ENCODE measurements around the gene IFNL2. TPM values are rescaled to one million over a fixed set of nuclear protein-coding genes. Genes with fewer than 3 reads are reported as not detected.

IFNL2 gene
- total and polyA plus RNA-seq, 5 experiments from 2014 or later = not detected

- Mint-ChIP-seq H3K27ac (no peak overlapping the region), H3K27me3 (peaks cover 0 to 5% (median 2%) of the 10 kb centered on the region in 5 donors), H3K36me3 (no peaks in the 10 kb centered on the region), H3K9me3 (peaks cover 0 to 8% (median 0%) of the 10 kb centered on the region in 9 donors), H3K4me3 (no peak overlapping the region), H3K4me1 (no peaks in the 10 kb centered on the region)
- POLR2A ChIA-PET = no interaction called here
- ATAC-seq (no peak), DNase-seq (no peak)
Measured at GRCh38 chr19:39276740-39277139, 8.5 kb downstream of the IFNL2 start.

GRCh38 chr19:39277598-39277997, 9.4 kb downstream of the IFNL2 start:
- ATAC-seq (no peak), DNase-seq (no peak)
- Mint-ChIP-seq H3K27me3 (peaks cover 0 to 5% (median 2%) of the 10 kb centered on the region in 5 donors), H3K27ac (no peak overlapping the region), H3K4me3 (no peak overlapping the region), H3K4me1 (no peaks in the 10 kb centered on the region), H3K9me3 (peaks cover 0 to 15% (median 4%) of the 10 kb centered on the region in 9 donors), H3K36me3 (peaks cover 0 to 5% (median 3%) of the 10 kb centered on the region in 3 donors)
- POLR2A ChIA-PET = no interaction called here

GRCh38 chr19:39282021-39282420, 13.8 kb downstream of the IFNL2 start:
- ATAC-seq (no peak), DNase-seq (no peak)
- H3K27ac Mint-ChIP-seq = no peak overlapping the region
- H3K4me3 Mint-ChIP-seq = no peak overlapping the region
- H3K9me3 Mint-ChIP-seq = peaks cover 0 to 27% (median 4%) of the 10 kb centered on the region in 9 donors
- POLR2A ChIA-PET = no interaction called here
- no peaks in the 10 kb centered on the region for H3K4me1 Mint-ChIP-seq
- H3K36me3 Mint-ChIP-seq = peaks cover 0 to 10% (median 3%) of the 10 kb centered on the region in 3 donors
- peaks cover 0 to 5% (median 2%) of the 10 kb centered on the region in 5 donors for H3K27me3 Mint-ChIP-seq

GRCh38 chr19:39284032-39284431, 15.8 kb downstream of the IFNL2 start:
- DNase-seq = no peak
- peaks cover 0 to 27% (median 4%) of the 10 kb centered on the region in 9 donors for H3K9me3 Mint-ChIP-seq
- ATAC-seq = no peak
- peaks cover 0 to 4% (median 0%) of the 10 kb centered on the region in 5 donors for H3K27me3 Mint-ChIP-seq
- peaks cover 0 to 10% (median 3%) of the 10 kb centered on the region in 3 donors for H3K36me3 Mint-ChIP-seq
- H3K27ac Mint-ChIP-seq = no peak overlapping the region
- no peak overlapping the region for H3K4me3 Mint-ChIP-seq
- POLR2A ChIA-PET = no interaction called here
- H3K4me1 Mint-ChIP-seq = no peaks in the 10 kb centered on the region

- Mint-ChIP-seq H3K27me3 (peaks cover 0 to 7% (median 3%) of the 10 kb centered on the region in 5 donors), H3K27ac (no peak overlapping the region), H3K4me1 (peaks cover 10 to 19% (median 12%) of the 10 kb centered on the region in 4 donors), H3K36me3 (no peaks in the 10 kb centered on the region), H3K9me3 (peaks cover 0 to 2% (median 0%) of the 10 kb centered on the region in 9 donors), H3K4me3 (no peak overlapping the region)
- DNase-seq (no peak), ATAC-seq (no peak)
- POLR2A ChIA-PET = no interaction called here
Measured at GRCh38 chr19:39293394-39293793, 25.2 kb downstream of the IFNL2 start.

GRCh38 chr19:39296055-39296645, 28.0 kb downstream of the IFNL2 start, which contains the start of gene IFNL1:
TSS of gene IFNL1 (plus strand) at chr19:39296407. CDS start at chr19:39296422, 15 bp downstream.
- H3K36me3 Mint-ChIP-seq = no peaks in the 10 kb centered on the region
- no peaks in the 10 kb centered on the region for H3K9me3 Mint-ChIP-seq
- peaks cover 14 to 27% (median 23%) of the 10 kb centered on the region in 4 donors for H3K4me1 Mint-ChIP-seq
- H3K27me3 Mint-ChIP-seq = peaks cover 0 to 6% (median 3%) of the 10 kb centered on the region in 5 donors
- peak within 1 kb of the TSS in 2 of 10 donors; percentile 8 to 23 for H3K4me3 Mint-ChIP-seq
- peak within 1 kb of the TSS in 4 of 10 donors; percentile 53 to 79 (median 66) for H3K27ac Mint-ChIP-seq
- ATAC-seq (no peak), DNase-seq (no peak)
- POLR2A ChIA-PET = no interaction called here

GRCh38 chr19:39296906-39297305, 28.7 kb downstream of the IFNL2 start:
- peaks cover 14 to 27% (median 23%) of the 10 kb centered on the region in 4 donors for H3K4me1 Mint-ChIP-seq
- peak overlapping the region in 2 of 10 donors; percentile 8 to 23 for H3K4me3 Mint-ChIP-seq
- peak overlapping the region in 4 of 10 donors; percentile 53 to 79 (median 66) for H3K27ac Mint-ChIP-seq
- DNase-seq = no peak
- H3K36me3 Mint-ChIP-seq = no peaks in the 10 kb centered on the region
- POLR2A ChIA-PET = no interaction called here
- ATAC-seq = no peak
- no peaks in the 10 kb centered on the region for H3K9me3 Mint-ChIP-seq
- peaks cover 0 to 6% (median 3%) of the 10 kb centered on the region in 5 donors for H3K27me3 Mint-ChIP-seq

- POLR2A ChIA-PET = interaction anchor here (0.6 to 0.9 kb wide), 2 partner anchors 171 to 172 kb away, joined by 4 read pairs; no protein-coding TSS in a partner anchor
- Mint-ChIP-seq H3K36me3 (no peaks in the 10 kb centered on the region), H3K4me1 (peaks cover 14 to 27% (median 23%) of the 10 kb centered on the region in 4 donors), H3K9me3 (no peaks in the 10 kb centered on the region), H3K27me3 (peaks cover 0 to 6% (median 2%) of the 10 kb centered on the region in 5 donors), H3K27ac (peak overlapping the region in 8 of 10 donors; percentile 39 to 86 (median 75)), H3K4me3 (peak overlapping the region; percentile 49 to 82 (median 68))
- ATAC-seq (peak; percentile 98 to 99), DNase-seq (peak in 8 of 10 donors; percentile 9 to 74 (median 48))
Measured at GRCh38 chr19:39297931-39298634, 29.9 kb downstream of the IFNL2 start.

- DNase-seq (peak in 1 of 10 donors; percentile 25), ATAC-seq (no peak)
- Mint-ChIP-seq H3K9me3 (no peaks in the 10 kb centered on the region), H3K36me3 (no peaks in the 10 kb centered on the region), H3K4me1 (peaks cover 14 to 27% (median 23%) of the 10 kb centered on the region in 4 donors), H3K27ac (peak overlapping the region in 3 of 10 donors; percentile 27 to 80 (median 37)), H3K4me3 (peak overlapping the region in 1 of 10 donors; percentile 43), H3K27me3 (peaks cover 0 to 6% (median 2%) of the 10 kb centered on the region in 5 donors)
- POLR2A ChIA-PET = no interaction called here
Measured at GRCh38 chr19:39299404-39299803, 31.2 kb downstream of the IFNL2 start.

- POLR2A ChIA-PET = no interaction called here
- H3K27ac Mint-ChIP-seq = peak overlapping the region in 4 of 10 donors; percentile 27 to 80 (median 52)
- DNase-seq (no peak), ATAC-seq (no peak)
- peaks cover 14 to 27% (median 23%) of the 10 kb centered on the region in 4 donors for H3K4me1 Mint-ChIP-seq
- no peak overlapping the region for H3K4me3 Mint-ChIP-seq
- no peaks in the 10 kb centered on the region for H3K36me3 Mint-ChIP-seq
- H3K9me3 Mint-ChIP-seq = no peaks in the 10 kb centered on the region
- H3K27me3 Mint-ChIP-seq = peaks cover 0 to 6% (median 2%) of the 10 kb centered on the region in 5 donors
Measured at GRCh38 chr19:39299832-39300231, 31.6 kb downstream of the IFNL2 start.

- ATAC-seq (no peak), DNase-seq (no peak)
- H3K4me3 Mint-ChIP-seq = no peak overlapping the region
- POLR2A ChIA-PET = interaction anchor here (0.5 kb wide), 1 partner anchor 26 kb away, joined by 3 read pairs; no protein-coding TSS in a partner anchor
- H3K9me3 Mint-ChIP-seq = no peaks in the 10 kb centered on the region
- no peak overlapping the region for H3K27ac Mint-ChIP-seq
- peaks cover 0 to 5% (median 2%) of the 10 kb centered on the region in 5 donors for H3K27me3 Mint-ChIP-seq
- H3K36me3 Mint-ChIP-seq = no peaks in the 10 kb centered on the region
- peaks cover 16 to 27% (median 23%) of the 10 kb centered on the region in 4 donors for H3K4me1 Mint-ChIP-seq
Measured at GRCh38 chr19:39301021-39301420, 32.8 kb downstream of the IFNL2 start.

- no peak for ATAC-seq
- POLR2A ChIA-PET = no interaction called here
- peaks cover 16 to 27% (median 22%) of the 10 kb centered on the region in 4 donors for H3K4me1 Mint-ChIP-seq
Measured at GRCh38 chr19:39301562-39301961, 33.4 kb downstream of the IFNL2 start.

More at GRCh38 chr19:39301562-39301961, 33.4 kb downstream of the IFNL2 start:
- Mint-ChIP-seq H3K9me3 (no peaks in the 10 kb centered on the region), H3K27me3 (peaks cover 0 to 3% (median 2%) of the 10 kb centered on the region in 5 donors), H3K36me3 (no peaks in the 10 kb centered on the region), H3K4me3 (no peak overlapping the region), H3K27ac (no peak overlapping the region)
- DNase-seq = no peak
